ENCODE measurements around the gene CPNE5.

DNA sequence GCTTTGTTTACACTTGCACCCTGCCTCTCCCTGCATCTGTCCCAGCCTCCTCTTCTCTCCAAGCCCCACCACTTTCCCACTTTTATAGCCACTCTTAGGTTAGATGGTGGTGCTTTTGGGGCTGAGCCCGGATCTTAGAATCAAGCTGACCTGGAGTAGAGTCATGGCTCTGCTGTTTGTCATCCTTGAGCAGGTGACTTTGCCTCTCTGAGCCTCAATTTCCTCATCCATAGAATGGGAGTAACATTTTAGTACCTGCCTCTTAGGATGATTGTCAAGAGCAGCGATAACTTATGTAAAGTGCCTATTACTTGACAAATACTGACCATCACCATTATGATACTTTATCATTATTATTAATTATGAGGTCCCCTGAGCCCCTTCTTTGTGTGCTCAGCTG, 48.2 kb downstream of the CPNE5 start:
- TF ChIP-seq EP300 (IDR thresholded peaks at IDR 0.05; ENCODE audit: borderline replicate concordance in 1 of 2, low read depth in 1 of 2, low read length in 1 of 2) (no peak), SMC3 (IDR thresholded peaks at IDR 0.05; ENCODE audit: low read depth, low read length) (no peak), FOSL2 (IDR thresholded peaks at IDR 0.05; ENCODE audit: borderline replicate concordance, low read depth) (no peak), CTCF (IDR thresholded peaks at IDR 0.05) (no peak), POLR2AphosphoS5 (IDR thresholded peaks at IDR 0.05; ENCODE audit: low read depth, low read length) (no peak), YY1 (IDR thresholded peaks at IDR 0.05; ENCODE audit: low read depth) (no peak), MAX (IDR thresholded peaks at IDR 0.05; ENCODE audit: low read depth) (no peak), SIN3A (IDR thresholded peaks at IDR 0.05; ENCODE audit: borderline replicate concordance, low read depth, low read length) (no peak), PBX3 (IDR thresholded peaks at IDR 0.05) (no peak), TCF12 (IDR thresholded peaks at IDR 0.05) (no peak), NFIC (IDR thresholded peaks at IDR 0.05; ENCODE audit: borderline replicate concordance) (no peak), GATA2 (CRISPR knock-in tag; IDR thresholded peaks at IDR 0.05) (no peak)
